Testis (tissue), 2 donors: ENCODE results near the gene HBA2.

Source experiments
- POLR2A ChIP-seq: fragments of 450-650 bp; IDR thresholded peaks from one replicate; pipeline ENCODE4 v1.6.1; 2017; ENCODE audit warnings: antibody characterized with exemption, mild to moderate bottlenecking, moderate library complexity
- TF ChIP-seq, protein P1 (sequence below), 3 experiments: fragments of 450-650 bp in 2 of 3; fragments of 200-600 bp in 1 of 3; sonication (generic) in 1 of 3; IDR thresholded peaks; one replicate each; pipeline ENCODE4 v1.5.1; 2016 to 2019; ENCODE audit warnings: antibody characterized with exemption in 3 of 3, mild to moderate bottlenecking in 2 of 3, moderate library complexity in 1 of 3

DNA sequence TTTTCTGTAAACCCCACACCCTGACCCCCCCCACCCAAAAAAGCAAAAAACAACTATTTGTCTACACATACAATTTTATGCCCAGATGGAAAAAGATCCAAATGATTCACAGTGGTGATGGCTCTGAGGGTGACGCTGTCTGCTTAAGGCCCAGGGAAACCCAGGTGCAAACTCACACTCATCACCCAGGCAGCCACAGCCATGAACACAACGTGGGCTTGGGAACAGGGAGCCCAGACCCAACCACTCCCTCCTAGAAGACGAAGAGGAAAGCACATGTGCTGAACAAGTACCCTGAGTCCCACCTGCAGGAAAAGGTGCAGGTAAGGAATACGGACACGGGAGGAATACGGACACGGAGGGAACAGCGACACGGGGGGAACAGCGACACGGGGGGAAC is 13.0 kb downstream of the HBA2 start:
- TF ChIP-seq, protein P1, sequence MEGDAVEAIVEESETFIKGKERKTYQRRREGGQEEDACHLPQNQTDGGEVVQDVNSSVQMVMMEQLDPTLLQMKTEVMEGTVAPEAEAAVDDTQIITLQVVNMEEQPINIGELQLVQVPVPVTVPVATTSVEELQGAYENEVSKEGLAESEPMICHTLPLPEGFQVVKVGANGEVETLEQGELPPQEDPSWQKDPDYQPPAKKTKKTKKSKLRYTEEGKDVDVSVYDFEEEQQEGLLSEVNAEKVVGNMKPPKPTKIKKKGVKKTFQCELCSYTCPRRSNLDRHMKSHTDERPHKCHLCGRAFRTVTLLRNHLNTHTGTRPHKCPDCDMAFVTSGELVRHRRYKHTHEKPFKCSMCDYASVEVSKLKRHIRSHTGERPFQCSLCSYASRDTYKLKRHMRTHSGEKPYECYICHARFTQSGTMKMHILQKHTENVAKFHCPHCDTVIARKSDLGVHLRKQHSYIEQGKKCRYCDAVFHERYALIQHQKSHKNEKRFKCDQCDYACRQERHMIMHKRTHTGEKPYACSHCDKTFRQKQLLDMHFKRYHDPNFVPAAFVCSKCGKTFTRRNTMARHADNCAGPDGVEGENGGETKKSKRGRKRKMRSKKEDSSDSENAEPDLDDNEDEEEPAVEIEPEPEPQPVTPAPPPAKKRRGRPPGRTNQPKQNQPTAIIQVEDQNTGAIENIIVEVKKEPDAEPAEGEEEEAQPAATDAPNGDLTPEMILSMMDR (IDR thresholded peaks at IDR 0.05), result no peak
- no peak for TF ChIP-seq POLR2A
